Calu3 (cell line): ENCODE results near the gene TRIM10. TPM values are rescaled to one million over a fixed set of nuclear protein-coding genes. Genes with fewer than 3 reads are reported as not detected.

ENCODE experiments used
- BruUV-seq: library from RNA; stranded (reverse); fragments of 400-500 nt; replicated peaks from 2 replicates; lab custom pipeline; 2021; lab: Mats Ljungman, UMichigan
- CTCF ChIA-PET: fragments of 300-600 bp; sonication (Branson Sonifier 250); formaldehyde crosslinking; loops from one replicate; lab custom pipeline; 2022; ENCODE audit warnings: antibody characterized with exemption; lab: Charles Lee
- DNase-seq: peaks from one replicate; pipeline ENCODE4 v3.0.0; 2022
- H3K27ac Mint-ChIP-seq: one replicate; pipeline ENCODE4 v1.8.0; 2022; ENCODE audit warnings: mixed read lengths; ENCODE audit not compliant: unreplicated experiment
- H3K27me3 Mint-ChIP-seq: one replicate; pipeline ENCODE4 v1.8.0; 2022; ENCODE audit warnings: mixed read lengths; ENCODE audit not compliant: unreplicated experiment
- H3K36me3 Mint-ChIP-seq: one replicate; pipeline ENCODE4 v1.8.0; 2022; ENCODE audit warnings: mild to moderate bottlenecking, moderate library complexity, mixed read lengths; ENCODE audit not compliant: insufficient read depth, unreplicated experiment
- H3K4me1 Mint-ChIP-seq: one replicate; pipeline ENCODE4 v1.8.0; 2022; ENCODE audit warnings: mild to moderate bottlenecking, low read depth, mixed read lengths; ENCODE audit not compliant: unreplicated experiment
- H3K4me3 Mint-ChIP-seq: one replicate; pipeline ENCODE4 v1.8.0; 2022; ENCODE audit warnings: mild to moderate bottlenecking, low read depth, moderate library complexity, mixed read lengths; ENCODE audit not compliant: unreplicated experiment
- H3K9me3 Mint-ChIP-seq: one replicate; pipeline ENCODE4 v1.8.0; 2022; ENCODE audit warnings: low read depth, mixed read lengths; ENCODE audit not compliant: unreplicated experiment
- intact Hi-C: fragments of 100-400 bp; cut with micrococcal nuclease; formaldehyde crosslinking; loops from one replicate; pipeline ENCODE4 v1.10.0; 2022; ENCODE audit not compliant: unreplicated experiment
- total RNA-seq: library from RNA; stranded (reverse); gene quantifications from 2 replicates; pipeline ENCODE4 v1.2.3, GENCODE V29; 2022
- TF ChIP-seq, protein P1 (sequence below): fragments of 200-600 bp; IDR thresholded peaks from one replicate; pipeline ENCODE4 v1.8.0; 2022; ENCODE audit warnings: antibody characterized with exemption; ENCODE audit not compliant: unreplicated experiment

The TRIM10 gene
- total RNA-seq, 1 experiment from 2014 or later: 1.8 TPM

- CTCF ChIA-PET: interaction anchor here (0.6 to 1.6 kb wide), 3 partner anchors 18 to 51 kb away, joined by 4 to 7 read pairs (median 6); partner anchors contain the start of gene TRIM40
- intact Hi-C loops: no loop called here
- no peaks in the 10 kb centered on the region for H3K27me3 Mint-ChIP-seq
- no peaks in the 10 kb centered on the region for H3K9me3 Mint-ChIP-seq
- H3K4me3 Mint-ChIP-seq: no peak overlapping the region
- no peaks in the 10 kb centered on the region for H3K36me3 Mint-ChIP-seq
- TF ChIP-seq, protein P1, sequence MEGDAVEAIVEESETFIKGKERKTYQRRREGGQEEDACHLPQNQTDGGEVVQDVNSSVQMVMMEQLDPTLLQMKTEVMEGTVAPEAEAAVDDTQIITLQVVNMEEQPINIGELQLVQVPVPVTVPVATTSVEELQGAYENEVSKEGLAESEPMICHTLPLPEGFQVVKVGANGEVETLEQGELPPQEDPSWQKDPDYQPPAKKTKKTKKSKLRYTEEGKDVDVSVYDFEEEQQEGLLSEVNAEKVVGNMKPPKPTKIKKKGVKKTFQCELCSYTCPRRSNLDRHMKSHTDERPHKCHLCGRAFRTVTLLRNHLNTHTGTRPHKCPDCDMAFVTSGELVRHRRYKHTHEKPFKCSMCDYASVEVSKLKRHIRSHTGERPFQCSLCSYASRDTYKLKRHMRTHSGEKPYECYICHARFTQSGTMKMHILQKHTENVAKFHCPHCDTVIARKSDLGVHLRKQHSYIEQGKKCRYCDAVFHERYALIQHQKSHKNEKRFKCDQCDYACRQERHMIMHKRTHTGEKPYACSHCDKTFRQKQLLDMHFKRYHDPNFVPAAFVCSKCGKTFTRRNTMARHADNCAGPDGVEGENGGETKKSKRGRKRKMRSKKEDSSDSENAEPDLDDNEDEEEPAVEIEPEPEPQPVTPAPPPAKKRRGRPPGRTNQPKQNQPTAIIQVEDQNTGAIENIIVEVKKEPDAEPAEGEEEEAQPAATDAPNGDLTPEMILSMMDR: no peak
- BruUV-seq: no TSS peak
- no peak for DNase-seq
- no peak overlapping the region for H3K27ac Mint-ChIP-seq
- peaks cover 51% of the 10 kb centered on the region for H3K4me1 Mint-ChIP-seq
Observed at GRCh38 chr6:30154061-30154460, 7.0 kb downstream of the TRIM10 start.

DNA sequence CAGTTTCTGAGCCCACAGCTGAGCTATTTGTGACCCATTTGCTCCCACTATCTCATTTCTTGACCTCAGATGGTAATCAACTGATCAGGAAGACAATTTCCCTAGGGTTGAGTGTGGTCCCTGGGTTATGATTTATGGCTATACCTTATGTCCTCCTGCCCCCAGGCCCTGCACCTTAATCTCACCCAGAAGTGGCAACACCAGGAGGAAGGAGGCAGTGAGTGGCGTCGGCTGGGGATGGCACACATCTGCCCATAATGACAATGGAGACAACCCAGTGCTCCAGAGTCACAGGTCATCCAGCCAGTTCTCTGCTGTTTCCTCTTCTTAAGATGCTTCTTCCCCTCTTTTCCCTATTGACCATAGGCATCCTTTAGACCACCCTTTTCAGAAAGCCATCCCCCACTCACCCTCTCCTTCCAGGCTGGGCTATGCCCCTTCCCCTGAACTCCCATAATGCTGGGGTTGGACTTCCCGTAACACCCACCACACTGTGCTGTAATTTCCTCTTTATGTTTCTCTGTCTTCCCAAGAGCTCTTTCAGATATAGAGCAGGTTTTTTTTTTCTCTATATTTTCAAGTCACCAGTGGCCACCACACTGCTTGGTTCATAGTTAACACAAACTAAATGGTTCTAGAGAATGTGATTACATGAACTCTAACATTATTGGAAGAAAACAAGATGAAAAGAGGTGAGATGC is 8.0 kb downstream of the TRIM10 start:
- TF ChIP-seq, protein P1: no peak
- DNase-seq: no peak
- H3K9me3 Mint-ChIP-seq: no peaks in the 10 kb centered on the region
- no peaks in the 10 kb centered on the region for H3K27me3 Mint-ChIP-seq
- H3K4me3 Mint-ChIP-seq: no peak overlapping the region
- H3K27ac Mint-ChIP-seq: no peak overlapping the region
- BruUV-seq: no TSS peak
- intact Hi-C loops: no loop called here
- no peaks in the 10 kb centered on the region for H3K36me3 Mint-ChIP-seq
- peaks cover 51% of the 10 kb centered on the region for H3K4me1 Mint-ChIP-seq
- CTCF ChIA-PET: no interaction called here

DNA sequence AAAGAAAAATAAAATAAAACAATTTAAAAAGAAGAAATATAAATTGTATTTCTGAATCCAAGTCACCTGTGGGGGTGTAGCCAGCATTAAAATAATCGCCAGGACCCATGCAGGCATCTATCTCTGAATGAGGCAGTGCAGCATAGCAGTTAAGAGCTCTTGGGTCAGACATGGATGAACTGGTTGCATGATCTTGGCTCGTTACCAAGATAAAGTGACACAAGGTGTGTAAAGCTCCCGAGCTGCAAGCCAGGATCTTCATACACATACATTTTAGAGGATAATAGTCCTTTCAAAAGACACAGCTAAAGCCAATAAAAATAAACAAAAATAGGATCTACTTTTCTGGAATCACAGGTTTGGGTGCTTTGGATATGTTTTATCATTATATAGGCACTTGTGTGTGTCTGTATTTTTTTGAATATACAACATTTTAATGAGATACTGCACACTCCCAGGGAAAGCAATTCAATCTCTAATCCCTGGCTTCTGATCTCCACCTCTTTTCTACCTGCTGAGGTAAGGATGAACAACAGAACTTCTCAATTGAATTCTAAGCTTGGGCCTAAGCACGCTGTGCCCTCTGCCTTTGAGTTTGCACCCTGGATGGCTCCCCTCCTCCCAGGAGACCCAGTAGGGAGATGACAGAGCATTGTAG is 8.9 kb downstream of the TRIM10 start:
- H3K36me3 Mint-ChIP-seq: no peaks in the 10 kb centered on the region
- H3K27ac Mint-ChIP-seq: no peak overlapping the region
- TF ChIP-seq, protein P1: no peak
- H3K4me1 Mint-ChIP-seq: peaks cover 51% of the 10 kb centered on the region
- H3K27me3 Mint-ChIP-seq: no peaks in the 10 kb centered on the region
- DNase-seq: no peak
- no peaks in the 10 kb centered on the region for H3K9me3 Mint-ChIP-seq
- no TSS peak for BruUV-seq
- H3K4me3 Mint-ChIP-seq: no peak overlapping the region
- CTCF ChIA-PET: interaction anchor here (0.5 kb wide), 2 partner anchors 45 to 58 kb away, joined by 3 to 5 read pairs; no protein-coding TSS in a partner anchor
- intact Hi-C loops: no loop called here

DNA sequence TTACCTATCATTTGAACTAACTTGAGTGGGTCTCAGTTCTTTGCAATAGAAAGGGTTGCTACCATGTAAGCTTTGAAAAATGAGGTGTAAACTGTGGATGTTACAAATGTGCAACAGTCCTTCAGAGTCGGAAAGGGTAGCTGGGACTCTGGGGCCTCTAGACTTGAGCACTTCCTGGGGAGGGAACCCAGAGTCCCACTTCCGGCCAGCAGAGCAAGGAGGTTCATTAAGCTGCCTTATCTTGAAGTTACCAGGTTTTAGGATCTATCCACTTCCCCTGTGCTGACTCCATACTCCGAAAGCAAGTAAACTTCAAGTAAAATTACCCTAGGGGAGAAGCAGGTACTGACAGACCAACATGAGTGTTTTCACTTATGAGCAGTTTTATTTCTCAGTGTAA is 9.4 kb downstream of the TRIM10 start:
- CTCF ChIA-PET: interaction anchor here (0.5 kb wide), 1 partner anchor 45 kb away, joined by 5 read pairs; no protein-coding TSS in a partner anchor
- no peaks in the 10 kb centered on the region for H3K36me3 Mint-ChIP-seq
- BruUV-seq: no TSS peak
- H3K27ac Mint-ChIP-seq: no peak overlapping the region
- intact Hi-C loops: loop anchor here (2.0 kb wide), 1 partner anchor 19 kb away; no protein-coding TSS in a partner anchor
- no peaks in the 10 kb centered on the region for H3K9me3 Mint-ChIP-seq
- DNase-seq: no peak
- no peak overlapping the region for H3K4me3 Mint-ChIP-seq
- no peaks in the 10 kb centered on the region for H3K27me3 Mint-ChIP-seq
- peaks cover 50% of the 10 kb centered on the region for H3K4me1 Mint-ChIP-seq
- TF ChIP-seq, protein P1: no peak
